GM21390 (cell line): Measurements from ENCODE around the gene FCN1.

Experiments
- ATAC-seq: cut with Tn5 transposase; IDR thresholded peaks from one replicate; pipeline ENCODE4 v1.9.1; 2021; ENCODE audit not compliant: unreplicated experiment

The FCN1 gene

DNA sequence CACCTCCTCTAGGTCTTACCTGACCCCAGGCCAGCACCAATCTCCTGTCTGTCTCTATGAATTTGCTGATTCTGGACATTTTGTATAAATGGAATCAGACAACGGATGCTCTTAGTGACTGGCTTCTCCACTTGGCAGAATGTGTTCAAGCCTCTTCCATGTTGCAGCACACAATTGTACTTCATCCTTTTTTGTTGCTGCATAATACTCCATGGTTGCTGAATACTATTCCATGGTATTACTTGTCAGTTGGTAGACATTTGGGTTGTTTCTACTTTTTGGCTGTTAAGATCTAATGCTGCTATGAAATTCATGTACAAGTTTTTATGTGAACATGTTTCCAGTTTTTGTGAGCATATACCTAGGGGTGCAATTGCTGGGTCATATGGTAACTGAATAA is 34.3 kb upstream of the FCN1 start:
- ATAC-seq, result no peak

DNA sequence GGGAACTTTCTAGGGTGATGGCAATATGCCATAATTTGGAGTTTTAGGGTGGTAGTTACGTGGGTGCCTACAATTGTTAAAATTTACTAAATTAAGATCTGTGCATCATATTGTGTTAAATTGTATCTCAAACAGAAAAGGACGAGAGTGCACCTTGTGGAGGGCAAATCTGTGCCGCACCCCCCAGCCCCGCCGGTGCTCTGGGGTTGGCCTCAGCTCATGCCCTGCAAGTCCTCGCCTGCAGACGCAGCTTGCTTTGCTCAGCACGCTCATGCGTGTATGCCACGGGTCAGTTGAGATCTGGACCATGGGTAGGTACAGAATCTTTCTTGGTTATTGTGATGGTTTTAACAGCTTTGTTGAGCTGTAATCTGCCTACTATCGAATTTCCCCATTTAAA is 33.7 kb upstream of the FCN1 start:
- no peak for ATAC-seq

DNA sequence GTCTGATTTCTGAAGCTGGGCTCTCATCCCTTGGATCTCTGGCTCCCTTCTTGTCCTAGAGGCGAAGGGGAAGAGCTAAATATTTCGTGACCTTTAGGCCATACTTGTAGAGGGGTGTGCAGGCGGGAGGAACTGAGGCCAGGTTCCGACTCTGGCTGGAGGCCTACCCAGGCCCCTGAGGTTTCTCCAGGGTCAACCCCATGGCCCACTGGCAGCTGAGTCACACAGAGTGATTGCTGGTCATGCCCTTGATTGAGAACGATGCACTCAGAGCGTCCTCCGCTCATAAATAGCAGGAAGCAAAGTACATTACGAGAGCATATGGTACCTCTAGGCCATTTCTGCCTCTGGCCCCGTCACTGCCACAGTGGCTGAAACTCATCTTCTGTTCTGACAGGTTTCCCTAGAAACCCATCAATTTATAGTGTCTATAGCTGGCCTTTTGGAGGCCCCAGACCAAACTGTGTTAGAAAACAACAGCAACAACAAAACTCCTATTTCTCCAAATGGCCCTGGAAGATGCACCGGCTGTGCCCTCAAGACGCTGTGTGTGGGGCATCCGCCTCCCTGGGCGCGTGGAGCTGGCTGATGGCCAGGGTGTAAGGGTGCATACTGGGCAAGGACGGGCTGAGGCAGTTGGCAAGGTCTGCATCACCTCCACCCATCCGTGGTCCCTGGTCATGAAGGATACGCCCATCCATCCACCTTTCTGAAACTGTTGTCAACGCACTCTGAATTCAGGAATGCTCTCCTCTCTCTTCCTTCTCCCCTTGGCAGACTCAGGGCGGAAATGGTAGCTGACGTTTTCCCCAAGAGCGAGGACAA is 32.9 kb upstream of the FCN1 start:
- no peak for ATAC-seq

DNA sequence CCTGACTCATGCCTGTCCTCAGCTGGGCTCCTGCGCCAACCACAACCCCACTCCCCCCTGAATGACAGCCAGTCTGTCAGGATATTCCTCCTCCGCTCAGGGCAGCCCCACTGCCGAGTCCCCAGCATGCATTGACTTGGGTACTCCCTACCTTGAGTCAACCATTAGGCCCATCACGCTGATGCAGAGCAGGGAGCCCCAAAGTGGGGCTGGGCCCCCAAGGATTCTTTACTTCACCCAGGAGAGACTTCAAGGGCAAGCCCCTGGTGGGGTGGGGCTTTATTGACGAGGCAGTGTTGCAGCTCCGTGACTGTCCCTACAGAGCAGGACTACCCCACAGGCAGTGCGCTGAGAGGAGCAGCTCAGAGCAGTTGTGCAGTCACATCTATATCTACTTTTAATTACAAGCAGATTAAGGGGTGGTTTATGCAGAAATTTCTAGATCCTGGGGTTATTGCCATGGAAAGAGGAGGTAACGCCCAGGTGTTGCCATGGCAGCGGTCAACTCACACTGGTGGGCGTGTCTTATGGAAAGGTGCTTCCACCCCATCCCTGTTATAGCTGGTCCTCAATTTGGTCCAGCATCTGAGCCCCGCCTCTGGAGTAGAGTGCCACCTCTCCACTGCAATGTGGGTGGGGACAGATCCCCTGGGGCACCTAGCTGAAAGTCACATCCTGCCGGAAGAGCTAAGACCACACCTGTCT is 32.1 kb upstream of the FCN1 start:
- no peak for ATAC-seq

DNA sequence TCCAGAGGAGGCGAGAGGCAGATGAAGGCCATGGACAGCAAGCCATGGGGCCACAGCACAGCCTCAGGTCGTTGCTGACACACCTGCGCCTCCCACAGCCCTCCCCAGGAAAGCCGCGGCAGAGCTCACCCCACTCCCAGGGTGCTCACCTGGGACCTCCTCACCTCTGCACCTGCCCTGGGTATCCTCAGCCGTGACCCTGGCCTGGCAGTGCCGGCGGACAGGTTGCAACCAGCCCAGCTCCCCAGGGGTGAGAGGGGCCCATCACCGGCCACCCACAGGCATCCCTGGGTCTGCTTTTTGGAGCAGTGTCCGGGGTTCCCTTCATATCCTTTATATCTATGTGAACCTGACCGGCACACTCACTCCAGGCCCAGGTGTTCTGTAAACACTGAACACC is 30.4 kb upstream of the FCN1 start:
- ATAC-seq, result no peak

DNA sequence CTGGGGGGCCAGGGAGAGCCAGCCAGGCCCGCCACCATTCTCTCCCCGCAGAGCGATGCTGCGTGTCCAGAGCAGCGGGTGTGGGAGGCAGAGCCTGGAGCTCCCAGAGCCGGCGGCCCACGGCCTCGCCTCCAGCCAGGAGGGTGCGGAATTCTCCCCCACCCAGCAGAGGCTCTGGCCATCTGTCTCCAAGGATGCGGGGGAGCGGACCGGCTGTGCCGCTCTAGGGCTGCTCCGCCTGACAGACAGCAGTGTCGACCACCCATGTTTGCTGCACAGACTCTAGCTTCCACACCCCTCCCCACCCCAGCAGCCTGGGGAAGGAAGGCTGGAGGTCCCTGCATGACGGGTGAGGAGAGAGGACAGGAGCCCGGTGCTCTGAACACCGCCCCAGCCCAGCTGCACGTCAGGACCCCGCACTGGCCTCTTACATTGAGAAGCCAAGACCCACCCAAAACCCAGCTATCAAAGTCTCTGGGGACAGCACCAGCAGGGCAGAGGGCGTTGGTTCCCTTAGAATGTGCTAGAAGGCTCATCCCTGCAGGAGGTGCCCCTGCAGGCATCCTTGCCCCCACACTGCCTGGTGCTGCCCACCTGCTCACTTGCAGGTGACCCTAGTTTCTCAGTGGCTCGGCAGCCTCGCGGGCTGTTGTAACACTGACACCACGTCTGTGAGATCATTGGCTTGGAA is 29.7 kb upstream of the FCN1 start:
- ATAC-seq, result no peak

DNA sequence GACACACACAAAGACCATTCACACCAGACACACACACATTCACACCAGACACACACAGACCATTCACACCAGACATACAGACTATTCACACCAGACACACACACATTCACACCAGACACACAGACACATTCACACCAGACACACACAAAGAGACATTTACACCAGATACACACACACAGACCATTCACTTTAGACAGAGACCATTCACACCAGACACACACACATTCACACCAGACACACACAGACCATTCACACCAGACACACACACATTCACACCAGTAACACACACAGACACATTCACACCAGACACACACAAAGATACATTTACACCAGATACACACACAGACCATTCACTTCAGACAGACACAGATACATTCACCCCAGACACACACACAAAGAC is 29.0 kb upstream of the FCN1 start:
- no peak for ATAC-seq

DNA sequence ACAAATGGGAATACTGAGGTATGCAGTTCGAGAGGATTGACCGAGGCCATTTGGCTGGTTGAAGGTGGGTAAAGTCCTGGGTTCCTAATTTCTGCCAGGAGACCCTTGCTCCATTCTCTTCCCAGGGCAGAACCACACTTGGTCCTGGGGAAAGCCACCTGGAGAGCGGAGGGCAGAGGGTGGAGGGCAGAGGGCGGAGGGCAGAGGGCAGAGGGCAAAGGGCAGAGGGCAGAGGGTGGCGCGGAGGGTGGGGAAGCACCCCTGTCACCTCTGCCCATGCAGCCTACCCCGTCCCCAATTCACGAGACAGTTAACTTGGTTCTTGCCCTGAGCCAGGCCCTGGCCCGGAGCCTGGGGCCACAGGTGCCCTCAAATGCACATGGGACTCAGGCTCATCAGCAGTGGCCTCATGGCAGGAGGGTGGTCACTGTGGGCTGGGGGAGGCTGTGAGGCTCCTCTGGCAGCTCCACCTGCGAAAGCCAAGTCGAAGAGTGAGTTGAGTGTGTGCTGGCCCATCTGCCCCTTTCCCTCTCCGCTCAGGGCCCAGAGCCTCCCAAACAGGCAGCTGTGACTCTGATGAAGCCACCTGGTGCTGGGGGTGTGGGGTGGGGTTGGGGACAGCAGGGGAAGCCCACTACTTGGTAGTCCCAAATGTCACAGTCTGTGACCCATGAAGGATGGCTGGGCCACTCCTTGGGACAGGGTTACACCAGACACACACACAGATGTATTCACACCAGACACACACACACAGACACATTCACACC is 28.0 kb upstream of the FCN1 start:
- no peak for ATAC-seq

DNA sequence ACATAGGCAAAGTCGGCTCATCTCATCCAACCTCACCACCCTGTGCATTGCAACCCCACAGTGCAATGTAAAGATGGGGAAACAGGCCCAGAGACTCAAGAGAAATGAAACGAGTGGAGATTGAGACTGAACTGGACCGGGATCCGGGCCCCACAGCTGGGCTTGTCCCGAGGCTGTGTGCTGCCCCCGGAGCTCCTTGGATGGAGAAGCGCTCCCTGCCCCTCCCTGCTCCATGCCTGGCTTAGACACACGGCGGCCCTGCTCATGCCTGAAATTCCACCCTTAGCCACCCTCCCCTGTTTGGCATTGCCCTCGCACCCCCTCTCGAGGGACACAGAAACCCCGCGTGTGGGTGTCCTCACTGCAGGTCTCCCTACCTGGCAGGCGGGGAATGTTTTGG is 27.2 kb upstream of the FCN1 start:
- no peak for ATAC-seq

DNA sequence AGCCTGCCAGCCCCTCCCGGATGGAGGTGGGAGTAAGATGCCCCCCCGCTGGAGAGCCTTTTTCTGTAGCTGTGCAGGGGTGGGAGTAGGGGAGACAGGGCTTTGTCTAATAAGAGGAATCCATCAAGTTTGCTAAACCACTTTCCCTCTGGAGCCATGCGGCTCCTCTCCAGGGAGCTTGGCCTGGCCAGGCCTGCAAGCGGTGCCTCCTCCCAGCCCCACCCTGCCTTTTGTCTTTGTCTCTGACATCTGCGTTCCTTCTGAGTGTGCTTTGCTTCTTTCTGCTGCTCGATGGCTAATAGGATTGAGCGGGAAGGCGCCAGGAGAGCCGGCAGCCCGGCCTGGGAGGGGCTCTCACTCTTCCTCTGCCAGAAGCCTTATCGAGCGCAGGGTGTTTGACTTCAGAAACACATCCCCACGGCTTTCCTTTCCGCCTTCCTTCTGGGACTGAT is 26.7 kb upstream of the FCN1 start:
- no peak for ATAC-seq

DNA sequence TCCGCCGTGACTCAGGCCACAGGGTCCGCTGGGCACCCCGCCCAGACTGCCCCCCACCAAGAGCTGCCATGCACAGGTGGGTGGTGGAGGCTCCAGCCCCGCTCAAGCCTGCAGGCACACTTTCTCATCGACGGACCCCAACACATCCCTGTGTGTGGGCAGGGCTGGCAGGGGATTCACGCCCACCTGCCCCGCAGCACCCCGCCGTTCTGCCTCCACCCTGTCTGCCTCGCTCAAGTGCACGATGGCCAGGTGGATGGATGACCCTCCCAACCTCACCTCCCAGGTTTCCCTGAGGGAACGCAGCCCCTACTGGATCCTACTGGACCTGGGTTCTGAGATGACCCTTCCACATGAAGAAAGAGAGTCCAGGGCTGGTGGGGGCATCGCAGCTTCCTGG is 26.1 kb upstream of the FCN1 start:
- ATAC-seq, result no peak

DNA sequence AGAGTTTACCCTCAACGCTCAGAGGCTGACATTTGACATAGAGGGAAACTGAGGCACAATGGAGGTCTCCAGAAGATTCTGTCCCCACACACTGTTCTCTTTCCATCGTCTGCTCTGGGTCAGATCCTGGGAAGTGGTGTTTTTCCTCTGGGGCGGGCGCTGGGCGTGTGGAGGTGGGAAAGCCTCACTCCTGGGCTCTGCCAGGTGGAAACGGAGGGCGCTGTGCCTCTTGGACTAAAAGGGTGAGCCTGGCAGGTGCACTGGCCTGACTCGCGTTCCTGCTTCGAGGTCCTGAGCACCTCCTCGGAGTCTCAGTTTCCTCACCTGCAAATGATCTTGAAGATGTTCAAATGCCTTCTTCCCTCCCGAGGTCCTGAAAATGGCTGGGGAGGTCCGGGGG is 25.7 kb upstream of the FCN1 start:
- ATAC-seq, result no peak

DNA sequence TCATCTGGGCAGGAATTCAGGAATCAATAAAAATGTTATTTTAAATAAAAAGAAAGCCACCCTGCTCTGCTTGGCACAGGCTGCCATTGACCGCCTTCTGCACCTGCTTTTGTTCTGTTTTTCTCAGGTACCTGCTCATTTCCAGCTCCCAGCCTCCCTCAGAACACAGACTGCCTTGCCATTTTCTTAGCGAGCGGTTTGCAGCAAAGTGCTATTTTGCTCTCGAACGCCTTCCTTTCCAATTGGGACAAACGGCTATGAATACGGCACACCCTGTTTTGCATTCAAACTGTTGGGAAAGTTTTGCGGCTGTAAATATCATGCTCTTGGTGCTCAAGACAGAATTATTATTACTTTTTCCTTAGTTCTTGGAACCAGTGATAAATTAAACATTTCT is 25.1 kb upstream of the FCN1 start:
- no peak for ATAC-seq

DNA sequence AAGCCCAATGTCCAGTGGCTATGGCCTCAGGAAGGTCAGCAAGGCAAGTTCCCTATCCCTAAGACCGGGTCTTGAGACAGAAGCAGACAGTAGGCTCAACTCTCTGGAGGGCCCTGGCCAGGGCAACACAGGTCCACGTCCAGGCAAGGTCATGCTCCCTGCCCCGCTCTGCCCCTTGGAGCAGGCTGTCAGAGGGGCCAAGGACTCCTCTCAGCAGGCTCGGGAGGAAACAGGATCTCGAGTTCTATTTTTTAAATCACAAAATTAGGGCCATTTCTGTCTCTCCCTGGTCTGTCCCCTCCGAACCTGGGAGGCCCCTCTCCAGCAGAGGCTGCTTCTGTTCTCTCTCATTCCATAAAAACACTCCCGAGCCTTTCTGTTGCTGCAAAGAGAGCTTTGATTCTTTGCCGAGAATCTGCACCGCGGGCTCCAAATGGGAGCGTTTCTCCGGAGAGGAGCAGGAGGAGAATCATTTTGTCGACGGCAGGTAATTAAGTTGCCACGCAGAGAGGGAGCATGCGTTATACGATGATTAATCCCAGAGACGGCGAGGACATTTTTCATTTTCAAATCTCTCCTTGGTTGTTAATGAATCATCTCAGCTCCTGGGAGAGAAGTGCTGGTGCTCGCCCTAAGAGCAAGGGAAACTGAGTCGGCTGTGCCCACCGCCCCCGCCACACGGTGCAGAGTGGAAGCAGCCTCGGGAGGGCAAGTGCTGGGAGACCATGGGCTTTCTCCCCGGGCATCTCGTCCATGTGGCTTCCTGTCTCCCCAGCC is 24.5 kb upstream of the FCN1 start:
- ATAC-seq, result no peak

DNA sequence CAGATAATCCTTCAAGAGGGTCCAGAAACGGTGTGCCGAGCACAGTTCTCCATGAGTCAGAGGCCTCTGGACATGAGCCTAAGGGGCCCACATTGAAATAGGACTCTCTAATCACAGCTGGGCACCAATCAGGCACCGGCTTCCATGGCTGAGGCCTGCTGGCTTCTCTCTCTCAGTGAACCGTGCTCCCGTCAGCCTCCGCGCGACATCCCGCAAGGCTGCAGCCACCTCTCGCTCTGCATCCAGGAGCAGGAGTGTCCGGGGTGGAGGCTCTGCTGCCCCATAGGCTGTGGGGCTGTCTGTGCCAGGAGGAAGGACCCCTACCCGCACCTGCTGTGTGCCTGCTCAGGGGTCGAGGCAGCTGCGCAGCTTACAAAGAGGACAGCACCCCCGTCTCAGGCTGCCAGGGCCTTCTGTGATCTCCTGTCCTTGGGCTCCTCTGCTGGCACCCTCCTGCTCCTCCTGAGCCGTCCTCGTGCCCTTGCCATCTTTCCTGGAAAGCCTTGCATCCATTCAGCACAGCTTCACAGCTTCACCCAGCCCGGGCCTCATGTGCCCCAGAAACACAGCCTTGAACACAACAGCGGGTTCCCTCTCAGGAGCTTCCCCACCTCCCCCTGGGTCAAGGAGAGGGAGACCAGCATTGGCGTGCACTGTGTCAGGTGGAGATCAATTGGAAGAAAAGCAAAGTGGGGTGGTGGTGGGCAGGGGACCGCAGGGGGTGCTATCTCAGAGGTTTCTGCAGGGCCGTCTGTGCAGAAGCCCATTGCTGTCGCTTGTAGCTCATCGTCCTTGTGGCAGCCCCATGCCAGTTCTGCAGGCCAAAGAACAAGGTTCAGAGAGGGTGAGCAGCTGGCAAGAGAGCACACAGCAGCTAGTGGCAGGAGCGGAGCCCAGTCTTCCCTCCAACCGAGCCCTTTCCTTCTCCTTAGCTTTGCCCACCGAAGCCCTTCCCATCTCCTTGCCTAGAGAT is 22.8 kb upstream of the FCN1 start:
- ATAC-seq, result no peak

DNA sequence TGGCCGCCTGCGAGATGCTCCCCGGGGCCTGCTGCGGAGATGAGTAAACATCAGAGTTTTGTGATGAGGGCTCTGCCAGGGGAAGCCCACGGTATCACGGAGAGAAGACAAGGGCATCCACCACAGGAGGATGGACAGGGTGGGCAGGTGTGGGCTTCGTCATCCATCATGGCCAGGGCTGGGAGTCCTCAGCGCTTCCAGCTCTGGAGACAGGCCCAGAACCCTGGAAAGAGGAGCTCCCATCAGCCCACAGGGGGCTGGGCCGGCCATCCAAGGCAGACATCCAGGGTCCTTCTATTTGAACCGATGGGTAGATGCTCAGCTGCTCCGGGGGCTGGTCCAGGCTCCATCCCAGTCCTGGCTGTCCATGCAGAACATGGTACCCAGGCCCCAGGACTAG is 22.1 kb upstream of the FCN1 start:
- ATAC-seq, result no peak

DNA sequence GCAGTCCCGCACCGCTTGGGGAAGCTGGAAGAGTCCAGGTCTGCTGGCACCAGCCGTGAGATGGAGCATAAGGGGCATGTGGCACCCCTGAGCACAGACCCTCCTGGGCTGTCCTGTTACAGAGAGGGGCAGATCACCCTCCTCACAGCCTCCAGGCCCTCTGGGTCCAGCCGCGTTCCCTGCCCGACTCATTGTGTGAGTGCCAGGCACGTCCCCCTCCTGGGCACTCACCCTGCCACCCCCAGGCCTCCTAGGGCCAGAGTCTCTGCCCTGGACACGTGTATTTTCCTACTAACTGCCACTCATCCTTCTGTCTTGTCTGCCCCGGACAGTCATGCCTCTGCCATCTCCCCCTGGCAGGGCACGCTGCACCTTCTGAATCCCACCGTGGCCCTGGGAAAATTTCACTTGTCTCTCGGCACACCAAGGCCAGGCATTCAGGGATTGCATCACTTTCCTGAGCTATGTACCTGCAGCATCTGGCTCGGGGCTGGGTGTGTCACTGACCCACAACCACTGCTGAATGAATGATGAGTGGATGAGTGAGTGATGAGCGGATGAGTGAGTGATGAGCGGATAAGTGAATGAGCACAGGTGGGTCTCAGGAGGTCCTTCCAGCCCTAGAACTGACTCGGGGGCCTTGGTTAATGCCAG is 21.5 kb upstream of the FCN1 start:
- no peak for ATAC-seq

DNA sequence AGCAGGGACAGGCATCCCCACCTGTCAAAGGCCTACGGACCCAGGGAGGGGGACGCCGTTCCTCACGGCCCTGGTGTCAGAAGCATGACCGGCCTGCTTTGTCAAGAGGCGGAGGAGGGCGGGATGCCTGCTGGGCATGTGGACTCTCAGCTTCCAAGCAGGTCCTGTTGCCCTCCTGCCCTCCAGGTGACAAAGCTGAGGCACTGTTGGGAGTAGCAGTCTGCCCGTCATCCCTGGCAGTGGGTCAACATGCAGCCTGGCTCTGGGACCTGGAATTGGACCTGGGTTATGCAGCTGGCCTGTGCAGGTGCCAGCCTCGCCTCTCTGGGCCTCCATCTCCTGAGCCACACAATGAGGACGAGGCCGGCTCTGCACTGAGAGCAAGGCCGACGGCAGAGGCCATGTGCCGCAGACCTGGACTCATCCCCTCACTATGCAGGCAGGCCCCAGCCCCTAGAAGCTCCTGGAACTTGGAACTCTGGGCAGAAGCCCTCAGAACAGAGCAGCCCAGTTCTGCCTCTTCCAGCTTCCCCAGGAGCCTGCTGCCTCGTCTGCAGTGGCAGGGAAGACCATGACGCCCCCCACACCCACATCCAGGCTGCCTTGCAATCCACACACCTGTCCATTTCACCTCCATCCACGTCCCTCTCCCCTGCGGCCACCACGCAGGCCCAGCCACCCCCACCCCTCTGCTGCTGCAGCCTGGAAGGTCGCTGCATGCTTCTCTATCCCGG is 20.8 kb upstream of the FCN1 start:
- no peak for ATAC-seq
